GM12878 (cell line): ENCODE data around the gene CCDC106. TPM values are rescaled to one million over a fixed set of nuclear protein-coding genes. Genes with fewer than 3 reads are reported as not detected.

ENCODE experiments used
- BACH1 ChIP-seq: fragments of 450-650 bp; IDR thresholded peaks from 2 replicates; pipeline ENCODE4 v1.6.1; 2017; ENCODE audit warnings: mild to moderate bottlenecking, borderline replicate concordance
- BHLHE40 ChIP-seq, 2 experiments: fragments of 450-650 bp in 1 of 2; IDR thresholded peaks; 2 replicates each; pipeline ENCODE4 v1.6.1; 2011 to 2017; ENCODE audit warnings: low read depth in 2 of 2, borderline replicate concordance in 1 of 2, improper control_type of control experiment in 1 of 2, low read length in 1 of 2, mild to moderate bottlenecking in 1 of 2
- CHD1 ChIP-seq: IDR thresholded peaks from 2 replicates; pipeline ENCODE4 v1.6.1; 2012; ENCODE audit warnings: low read depth, low read length, improper control_type of control experiment
- CTCF ChIP-seq, 3 experiments: IDR thresholded peaks in 2 of 3; conservative IDR thresholded peaks in 1 of 3; 2 replicates each; pipeline ENCODE4 v1.5.1; 2011; ENCODE audit warnings: low read depth in 3 of 3, low read length in 3 of 3, mild to moderate bottlenecking in 3 of 3, control low read depth in 2 of 3, moderate library complexity in 2 of 3, inconsistent platforms in 1 of 3, mixed read lengths in 1 of 3; ENCODE audit not compliant: control insufficient read depth in 2 of 3, insufficient read depth in 1 of 3; ENCODE audit errors: extremely low read depth in 1 of 3
- EED ChIP-seq: sonication (generic); IDR thresholded peaks from 2 replicates; pipeline ENCODE4 v1.6.1; 2016; ENCODE audit warnings: antibody characterized with exemption, low read depth
- ELK1 ChIP-seq: IDR thresholded peaks from 2 replicates; pipeline ENCODE4 v1.6.1; 2012; ENCODE audit warnings: low read depth, low read length, improper control_type of control experiment
- GABPA ChIP-seq: IDR thresholded peaks from 2 replicates; pipeline ENCODE4 v1.6.1; 2014; ENCODE audit warnings: antibody characterized with exemption, low read depth, mild to moderate bottlenecking, inconsistent platforms
- HDAC6 ChIP-seq: fragments of 200-600 bp; sonication (generic); IDR thresholded peaks from one replicate; pipeline ENCODE4 v1.8.0; 2017; ENCODE audit warnings: antibody characterized with exemption; ENCODE audit not compliant: unreplicated experiment
- IRF3 ChIP-seq: fragments of 450-650 bp; IDR thresholded peaks from 2 replicates; pipeline ENCODE4 v1.6.1; 2014; ENCODE audit warnings: mild to moderate bottlenecking
- KAT2A ChIP-seq: conservative IDR thresholded peaks from 2 replicates; pipeline ENCODE4 v1.6.1; 2011; ENCODE audit warnings: low read depth, low read length; ENCODE audit not compliant: control insufficient read depth
- MEF2A ChIP-seq: IDR thresholded peaks from 2 replicates; pipeline ENCODE4 v1.6.1; 2011; ENCODE audit warnings: low read depth, mild to moderate bottlenecking, low read length, moderate library complexity; ENCODE audit not compliant: insufficient read depth
- POLR2AphosphoS5 ChIP-seq: IDR thresholded peaks from 2 replicates; pipeline ENCODE4 v1.6.1; 2011; ENCODE audit warnings: mild to moderate bottlenecking, low read length, inconsistent platforms
- PRDM15 ChIP-seq: fragments of 450-650 bp; formaldehyde crosslinking; IDR thresholded peaks from 2 replicates; pipeline ENCODE4 v1.4.0; 2020; ENCODE audit warnings: mild to moderate bottlenecking, moderate library complexity
- RAD21 ChIP-seq: IDR thresholded peaks from 2 replicates; pipeline ENCODE4 v1.6.1; 2011; ENCODE audit warnings: mild to moderate bottlenecking, low read depth, low read length, moderate library complexity; ENCODE audit not compliant: insufficient read depth
- RELA ChIP-seq: fragments of 450-650 bp; IDR thresholded peaks from 2 replicates; pipeline ENCODE4 v1.8.0; 2014; ENCODE audit warnings: borderline replicate concordance; ENCODE audit not compliant: partially characterized antibody
- SIN3A ChIP-seq: IDR thresholded peaks from 2 replicates; pipeline ENCODE4 v1.6.1; 2012; ENCODE audit warnings: low read depth, low read length, improper control_type of control experiment
- SIX5 ChIP-seq: IDR thresholded peaks from 2 replicates; pipeline ENCODE4 v1.6.1; 2011; ENCODE audit warnings: mild to moderate bottlenecking, low read depth, low read length, moderate library complexity; ENCODE audit not compliant: severe bottlenecking
- STAT3 ChIP-seq: IDR thresholded peaks from 2 replicates; pipeline ENCODE4 v1.6.1; 2011; ENCODE audit warnings: low read depth, low read length, improper control_type of control experiment
- TCF7 ChIP-seq: IDR thresholded peaks from 2 replicates; pipeline ENCODE4 v1.6.1; 2014; ENCODE audit warnings: antibody characterized with exemption, borderline replicate concordance
- USF1 ChIP-seq: IDR thresholded peaks from 2 replicates; pipeline ENCODE4 v1.6.1; 2011; ENCODE audit warnings: borderline replicate concordance, low read depth, mild to moderate bottlenecking, moderate library complexity, mixed read lengths, low read length; ENCODE audit not compliant: insufficient read depth; ENCODE audit errors: extremely low read length
- polyA plus RNA-seq, 11 experiments: library from polyadenylated mRNA; depleted of rRNA in 4 of 11; unstranded in 6 of 11; stranded (reverse) in 5 of 11; fragments of >200 nt; fragmentation: Nextera tagmentation in 4 of 11; fragmentation: Illumina TruSeq in 1 of 11; extraction: Ambion mirVana in 4 of 11; extraction: Trizol in 1 of 11; gene quantifications; 1 replicate in 1 of 11; 2 replicates in 10 of 11; pipeline versions ENCODE4 v1.2.1 to v1.2.3, GENCODE V29; 2011 to 2016; ENCODE audit warnings: inconsistent platforms in 2 of 11, missing spikeins in 2 of 11, low read depth in 1 of 11
- total RNA-seq, 4 experiments: library from RNA; depleted of rRNA in 3 of 4; stranded (reverse); fragments of >200 nt in 3 of 4; fragmentation: Illumina TruSeq in 1 of 4; extraction: Trizol in 1 of 4; gene quantifications; 2 replicates each; pipeline versions ENCODE4 v1.2.1 to v1.2.3, GENCODE V29; 2013 to 2021

Gene CCDC106
- total and polyA plus RNA-seq, 10 of the 15 experiments (the other 5 are each of a cell fraction or from before 2014, with no cell fraction given): 0.04 to 35.9 (median 19.8) TPM

- TF ChIP-seq POLR2AphosphoS5 (peak; percentile 83), ELK1 (peak; percentile 91), STAT3 (no peak), CHD1 (peak; percentile 49; the same call in 1 of the 2 replicates), TCF7 (no peak), RAD21 (no peak), CTCF (IDR thresholded peaks at IDR 0.05 in 2 of 3, conservative IDR thresholded peaks at IDR 0.05 in 1 of 3; ENCODE audit: control insufficient read depth in 2 of 3, extremely low read depth in 1 of 3, insufficient read depth in 1 of 3, low read depth in 3 of 3, low read length in 3 of 3) (no peak), KAT2A (no peak), GABPA (peak; percentile 88), HDAC6 (no peak), SIX5 (no peak), EED (no peak), MEF2A (no peak), RELA (peak; percentile 31), BHLHE40 (IDR thresholded peaks at IDR 0.05; ENCODE audit: borderline replicate concordance in 1 of 2, low read depth in 2 of 2, low read length in 1 of 2) (peak; percentile 78 to 96), USF1 (peak; percentile 89), IRF3 (no peak), BACH1 (peak; percentile 61), SIN3A (peak; percentile 81), PRDM15 (CRISPR knock-in tag) (no peak)
Measured at GRCh38 chr19:55654868-55655647, 7.0 kb downstream of the CCDC106 start, which contains the start of gene U2AF2 (continued).
